ENCODE measurements around the gene SLC44A3. TPM values are rescaled to one million over a fixed set of nuclear protein-coding genes. Genes with fewer than 3 reads are reported as not detected.

SLC44A3 gene
- total and polyA plus RNA-seq, 2 of the 8 experiments (the other 6 are each of a cell fraction or from before 2014, with no cell fraction given): 4.2 to 5.0 TPM

DNA sequence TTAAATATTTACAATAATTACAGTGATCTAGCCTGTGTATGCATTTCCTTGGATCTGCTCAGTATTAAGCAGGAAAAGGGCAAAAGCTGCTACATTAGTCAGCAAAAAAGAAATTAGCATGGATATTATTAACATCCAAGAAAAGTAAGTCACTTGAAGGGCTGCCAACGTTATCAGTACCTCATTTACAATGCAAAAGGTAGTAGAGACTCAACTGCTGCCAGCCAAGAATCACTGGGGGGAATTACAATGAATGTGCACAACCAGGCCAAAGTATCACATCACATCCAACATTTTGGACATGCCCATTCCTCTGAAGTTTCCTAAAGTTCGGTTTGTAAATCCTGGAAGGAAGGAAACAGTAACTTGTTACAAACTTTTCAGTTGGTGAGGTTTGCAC is 104.8 kb downstream of the SLC44A3 start:
- Histone ChIP-seq H2BK120ac (replicated peaks; ENCODE audit: low read depth, low read length) (no peak overlapping the region), H3K36me3 (ENCODE audit: control insufficient read depth in 2 of 4, insufficient read depth in 4 of 4, low read length in 3 of 4) (peaks cover 0 to 12% (median 0%) of the 10 kb centered on the region in 4 experiments; a peak in 1 of 8 replicates), H3K14ac (ENCODE audit: insufficient read length) (no peak overlapping the region), H3K27me3 (replicated peaks in 1 of 4; ENCODE audit: control insufficient read depth in 3 of 4, extremely low read depth in 1 of 4, insufficient read depth in 3 of 4, low read length in 3 of 4) (no peaks in the 10 kb centered on the region), H3K4me3 (ENCODE audit: extremely low read depth in 1 of 4, insufficient read depth in 2 of 4, low read depth in 3 of 4, low read length in 4 of 4) (peak overlapping the region; percentile 90 to 98 (median 97)), H3K56ac (replicated peaks; ENCODE audit: insufficient read length, low read depth, low read length) (no peak overlapping the region), H3K4me1 (replicated peaks in 1 of 4; ENCODE audit: control insufficient read depth in 3 of 4, insufficient read depth in 4 of 4, low read length in 3 of 4) (peaks cover 4 to 20% (median 14%) of the 10 kb centered on the region in 4 experiments; a peak in 6 of 7 replicates), H3K79me1 (ENCODE audit: low read depth, low read length) (peaks cover 10% of the 10 kb centered on the region), H3K23me2 (ENCODE audit: low read depth, low read length) (peaks cover 7% of the 10 kb centered on the region), H2BK12ac (ENCODE audit: low read depth, low read length) (no peak overlapping the region), H3K27ac (ENCODE audit: low read depth, low read length) (no peak overlapping the region), H3K18ac (ENCODE audit: extremely low read depth, low read length) (no peak overlapping the region), H2AFZ (ENCODE audit: low read length) (no peak overlapping the region), H2BK15ac (ENCODE audit: low read length) (no peak overlapping the region), H2BK5ac (ENCODE audit: low read depth, low read length) (no peak overlapping the region), H3K9me3 (ENCODE audit: insufficient read depth in 2 of 2, low read depth in 1 of 2, low read length in 1 of 2) (no peaks in the 10 kb centered on the region), H3K4ac (replicated peaks; ENCODE audit: insufficient read length, low read depth, low read length) (no peak overlapping the region), H2BK20ac (ENCODE audit: low read length) (no peak overlapping the region), H3K23ac (ENCODE audit: insufficient read length) (no peak overlapping the region), H3K4me2 (ENCODE audit: insufficient read depth in 1 of 2, low read depth in 2 of 2, low read length in 2 of 2) (peak overlapping the region; percentile 76), H2AK5ac (ENCODE audit: low read depth, low read length) (no peak overlapping the region), H4K20me1 (replicated peaks in 1 of 2; ENCODE audit: control insufficient read depth in 1 of 2, insufficient read depth in 2 of 2, low read length in 2 of 2) (peaks cover 31 to 34% of the 10 kb centered on the region in 2 experiments), H4K8ac (ENCODE audit: extremely low read depth, insufficient read depth, low read length) (no peak overlapping the region), H3K79me2 (ENCODE audit: control insufficient read depth in 1 of 2, insufficient read depth in 2 of 2, low read length in 2 of 2) (peaks cover 45 to 80% of the 10 kb centered on the region in 2 experiments), H4K91ac (replicated peaks; ENCODE audit: insufficient read length, low read length) (no peak overlapping the region), H3K9ac (replicated peaks in 1 of 4; ENCODE audit: extremely low read depth in 1 of 4, low read depth in 3 of 4, low read length in 3 of 4) (peak overlapping the region in 3 of 4 experiments; percentile 55 to 97 (median 95); a peak in 6 of 7 replicates), H4K5ac (ENCODE audit: insufficient read length, low read depth, low read length) (no peak overlapping the region)
- TF ChIP-seq GTF2F1 (IDR thresholded peaks at IDR 0.05; ENCODE audit: borderline replicate concordance, low read depth, low read length): 0 out of 2 replicates have a peak, but pooled peaks have one; percentile 16
- TF ChIP-seq SAP30 (IDR thresholded peaks at IDR 0.05; ENCODE audit: insufficient read depth, insufficient replicate concordance, low read length): no peak
- DNase-seq (ENCODE audit: low read depth in 1 of 2, low spot score in 2 of 2) (no peak), FAIRE-seq (no peak)
- 2% methylated on average over 2 of the region's 2 CpGs; no CpG with 5 or more reads in 1 of the 2 experiments for WGBS, 2 experiments (ENCODE audit: extremely low coverage in 1 of 2, insufficient coverage in 1 of 2, insufficient read length in 1 of 2, insufficient replicate concordance in 2 of 2, low coverage in 1 of 2, low lambda C conversion rate in 2 of 2, missing lambda C conversion rate in 1 of 2)
- ChIA-PET POLR2A (ENCODE audit: partially characterized antibody) (interaction anchor here (0.8 to 4.8 kb wide), 15 partner anchors 9 to 309 kb away, joined by 3 to 29 read pairs (median 4); partner anchors contain the start of gene RWDD3), CTCF (ENCODE audit: partially characterized antibody) (interaction anchor here (0.6 to 1.3 kb wide), 4 partner anchors 37 to 79 kb away, joined by 3 to 4 read pairs (median 3); no protein-coding TSS in a partner anchor)

Measured in H1 (cell line).